Natural killer cell (primary cell): ENCODE data around the gene CEP83. TPM values are rescaled to one million over a fixed set of nuclear protein-coding genes. Genes with fewer than 3 reads are reported as not detected.

Experiments used
- ATAC-seq, 3 donors: fragments of 150-1000 bp in 2 of 3; fragments of 200-7000 bp in 1 of 3; cut with Tn5 transposase; 1 replicate in 1 of 3; 2 replicates in 2 of 3; pipeline ENCODE4 v1.10.0; 2021; ENCODE audit warnings: mild to moderate bottlenecking in 2 of 3, moderate library complexity in 2 of 3
- DNase-seq, 2 donors: peaks; one replicate each; pipeline versions ENCODE4 v3.0.0 to v3.0.0-alpha.2; 2013 to 2021; ENCODE audit warnings: mixed read lengths in 1 of 2
- H3K27ac ChIP-seq: one replicate; pipeline ENCODE4 v1.5.1; 2013; ENCODE audit warnings: mild to moderate bottlenecking, low read length
- H3K27me3 ChIP-seq: one replicate; pipeline ENCODE4 v1.6.1; 2013; ENCODE audit warnings: low read length; ENCODE audit not compliant: control insufficient read depth, insufficient read depth
- H3K36me3 ChIP-seq: one replicate; pipeline ENCODE4 v1.6.1; 2013; ENCODE audit warnings: low read length; ENCODE audit not compliant: control insufficient read depth, insufficient read depth
- H3K4me1 ChIP-seq: one replicate; pipeline ENCODE4 v1.6.1; 2013; ENCODE audit warnings: low read length; ENCODE audit not compliant: control insufficient read depth, insufficient read depth
- H3K4me3 ChIP-seq: one replicate; pipeline ENCODE4 v1.5.1; 2013; ENCODE audit warnings: low read length
- H3K9me3 ChIP-seq: one replicate; pipeline ENCODE4 v1.6.1; 2013; ENCODE audit warnings: low read length; ENCODE audit not compliant: control insufficient read depth, insufficient read depth
- H3K27ac Mint-ChIP-seq, 2 donors: one replicate each; pipeline ENCODE4 v1.8.0; 2022; ENCODE audit warnings: mild to moderate bottlenecking in 2 of 2, mixed read lengths in 2 of 2, moderate library complexity in 1 of 2
- H3K27me3 Mint-ChIP-seq, 2 donors: one replicate each; pipeline ENCODE4 v1.8.0; 2022; ENCODE audit warnings: low read depth in 2 of 2, mixed read lengths in 2 of 2
- H3K36me3 Mint-ChIP-seq: one replicate; pipeline ENCODE4 v1.8.0; 2022; ENCODE audit warnings: mixed read lengths
- H3K4me1 Mint-ChIP-seq, 2 donors: one replicate each; pipeline ENCODE4 v1.8.0; 2022; ENCODE audit warnings: mixed read lengths in 2 of 2
- H3K4me3 Mint-ChIP-seq: one replicate; pipeline ENCODE4 v1.8.0; 2022; ENCODE audit warnings: mild to moderate bottlenecking, moderate library complexity, mixed read lengths
- H3K9me3 Mint-ChIP-seq, 2 donors: one replicate each; pipeline ENCODE4 v1.8.0; 2022; ENCODE audit warnings: mixed read lengths in 2 of 2
- WGBS: methylation state at CpG from one replicate; pipeline ENCODE4 v1.1.7; 2013; ENCODE audit warnings: missing lambda C conversion rate; ENCODE audit not compliant: insufficient coverage; 5-methylcytosine and 5-hydroxymethylcytosine counted together
- intact Hi-C: fragments of 100-400 bp; cut with micrococcal nuclease; formaldehyde crosslinking; loops from one replicate; pipeline ENCODE4 v1.14.2; 2022
- total RNA-seq, 4 donors: library from RNA; stranded (reverse); fragments of 120-200 nt in 1 of 4; gene quantifications; one replicate each; pipeline versions ENCODE4 v1.2.3 to v1.2.4, GENCODE V29; 2013 to 2022
- TF ChIP-seq, protein P1 (sequence below): fragments of 200-600 bp; IDR thresholded peaks from one replicate; pipeline ENCODE4 v1.8.0; 2022; ENCODE audit warnings: antibody characterized with exemption

Gene CEP83
- total RNA-seq, 3 donors from 2014 or later (not counting 1 experiment from before 2014, with no cell fraction given), result 13.3 to 19.3 (median 15.2) TPM

DNA sequence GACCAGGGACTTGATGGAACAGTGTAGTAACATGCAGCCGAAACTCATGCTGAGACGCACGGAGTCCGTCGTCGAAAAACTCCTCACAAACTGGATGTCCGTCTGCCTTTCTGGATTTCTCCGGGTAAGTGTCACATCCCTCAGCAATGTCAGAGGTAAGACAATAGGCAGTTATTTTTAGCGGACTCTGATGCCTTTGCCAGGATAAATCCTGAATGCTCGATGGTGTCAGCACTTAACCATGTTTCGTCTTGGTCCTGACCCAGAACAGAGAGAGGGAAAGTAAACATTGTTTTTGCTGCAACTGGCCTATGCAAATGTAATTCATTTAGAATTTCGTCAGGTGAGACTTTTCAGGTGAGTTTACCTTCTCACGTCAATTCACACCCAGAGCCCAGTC lies 198.9 kb downstream of the CEP83 start:
- ATAC-seq (no peak), DNase-seq (no peak)
- no peak overlapping the region for H3K4me3 ChIP-seq
- peak overlapping the region in 1 of 2 donors; percentile 97 for H3K27ac Mint-ChIP-seq
- TF ChIP-seq, protein P1, sequence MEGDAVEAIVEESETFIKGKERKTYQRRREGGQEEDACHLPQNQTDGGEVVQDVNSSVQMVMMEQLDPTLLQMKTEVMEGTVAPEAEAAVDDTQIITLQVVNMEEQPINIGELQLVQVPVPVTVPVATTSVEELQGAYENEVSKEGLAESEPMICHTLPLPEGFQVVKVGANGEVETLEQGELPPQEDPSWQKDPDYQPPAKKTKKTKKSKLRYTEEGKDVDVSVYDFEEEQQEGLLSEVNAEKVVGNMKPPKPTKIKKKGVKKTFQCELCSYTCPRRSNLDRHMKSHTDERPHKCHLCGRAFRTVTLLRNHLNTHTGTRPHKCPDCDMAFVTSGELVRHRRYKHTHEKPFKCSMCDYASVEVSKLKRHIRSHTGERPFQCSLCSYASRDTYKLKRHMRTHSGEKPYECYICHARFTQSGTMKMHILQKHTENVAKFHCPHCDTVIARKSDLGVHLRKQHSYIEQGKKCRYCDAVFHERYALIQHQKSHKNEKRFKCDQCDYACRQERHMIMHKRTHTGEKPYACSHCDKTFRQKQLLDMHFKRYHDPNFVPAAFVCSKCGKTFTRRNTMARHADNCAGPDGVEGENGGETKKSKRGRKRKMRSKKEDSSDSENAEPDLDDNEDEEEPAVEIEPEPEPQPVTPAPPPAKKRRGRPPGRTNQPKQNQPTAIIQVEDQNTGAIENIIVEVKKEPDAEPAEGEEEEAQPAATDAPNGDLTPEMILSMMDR, result no peak
- H3K9me3 ChIP-seq, result no peaks in the 10 kb centered on the region
- intact Hi-C loops, result loop anchor here (5.0 to 10.0 kb wide), 3 partner anchors 56 to 417 kb away; no protein-coding TSS in a partner anchor
- no peaks in the 10 kb centered on the region for H3K9me3 Mint-ChIP-seq
- no peak overlapping the region for H3K4me3 Mint-ChIP-seq
- H3K4me1 ChIP-seq, result peaks cover 27% of the 10 kb centered on the region
- no peak overlapping the region for H3K27ac ChIP-seq
- H3K27me3 ChIP-seq, result no peaks in the 10 kb centered on the region
- peaks cover 25 to 30% of the 10 kb centered on the region in 2 donors for H3K4me1 Mint-ChIP-seq
- 97% methylated on average over 13 of the region's 13 CpGs for WGBS
- no peaks in the 10 kb centered on the region for H3K27me3 Mint-ChIP-seq
- peaks cover 21% of the 10 kb centered on the region for H3K36me3 ChIP-seq
- peaks cover 18% of the 10 kb centered on the region for H3K36me3 Mint-ChIP-seq

DNA sequence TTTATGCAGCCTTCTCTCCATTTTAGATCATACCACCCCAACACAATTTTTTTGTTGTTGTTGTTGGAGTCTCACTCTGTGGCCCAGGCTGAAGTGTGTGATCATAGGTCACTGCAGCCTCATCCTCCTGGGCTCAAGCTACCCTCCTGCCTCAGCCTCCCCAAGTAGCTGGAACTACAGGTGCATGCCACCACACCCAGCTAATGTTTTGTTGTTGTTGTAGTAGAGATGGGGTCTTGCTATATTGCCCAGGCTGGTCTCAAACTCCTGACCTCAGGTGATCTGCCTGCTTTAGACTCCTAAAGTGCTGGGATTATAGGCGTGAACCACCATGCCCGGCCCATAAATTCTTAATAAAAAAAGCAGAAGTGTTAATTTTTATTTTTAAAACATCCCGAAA lies 199.7 kb downstream of the CEP83 start:
- peaks cover 19% of the 10 kb centered on the region for H3K36me3 Mint-ChIP-seq
- intact Hi-C loops, result loop anchor here (5.0 to 10.0 kb wide), 3 partner anchors 55 to 417 kb away; no protein-coding TSS in a partner anchor

DNA sequence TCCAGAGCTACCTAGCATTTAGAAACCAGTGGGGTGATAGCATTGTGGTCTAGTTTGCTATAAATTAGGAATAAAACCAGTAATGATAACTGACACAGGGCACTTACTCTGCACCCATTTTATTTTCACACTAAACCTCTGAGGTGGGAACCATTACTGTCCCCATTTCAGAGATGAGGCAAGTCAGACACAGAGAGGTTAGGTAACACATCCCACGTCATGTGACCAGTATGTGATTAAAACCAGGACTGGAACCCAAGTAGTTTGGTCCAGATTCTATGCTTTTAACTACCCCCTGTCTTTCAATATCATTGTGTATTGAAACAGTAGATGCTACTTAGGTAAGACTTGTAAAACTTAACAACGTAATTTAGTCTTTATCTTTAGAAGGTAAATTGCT lies 201.1 kb downstream of the CEP83 start:
- 100% methylated on average over 1 of the region's 2 CpGs for WGBS
- Histone ChIP-seq H3K27me3 (no peaks in the 10 kb centered on the region), H3K27ac (no peak overlapping the region), H3K36me3 (peaks cover 27% of the 10 kb centered on the region), H3K4me1 (peaks cover 19% of the 10 kb centered on the region), H3K4me3 (no peak overlapping the region), H3K9me3 (no peaks in the 10 kb centered on the region)
- TF ChIP-seq, protein P1, result no peak
- ATAC-seq (no peak), DNase-seq (no peak)
- intact Hi-C loops, result no loop called here
- Mint-ChIP-seq H3K4me3 (no peak overlapping the region), H3K36me3 (peaks cover 28% of the 10 kb centered on the region), H3K4me1 (peaks cover 17 to 19% of the 10 kb centered on the region in 2 donors), H3K27ac (no peak overlapping the region), H3K27me3 (no peaks in the 10 kb centered on the region), H3K9me3 (no peaks in the 10 kb centered on the region)

More for the DNA sequence above, 199.7 kb downstream of the CEP83 start:
- DNase-seq (no peak), ATAC-seq (no peak)
- Mint-ChIP-seq H3K4me1 (peaks cover 20 to 27% of the 10 kb centered on the region in 2 donors), H3K27ac (no peak overlapping the region), H3K4me3 (no peak overlapping the region), H3K27me3 (no peaks in the 10 kb centered on the region), H3K9me3 (no peaks in the 10 kb centered on the region)
- WGBS, result 100% methylated on average over 1 of the region's 3 CpGs
- TF ChIP-seq, protein P1, result no peak
- no peak overlapping the region for H3K27ac ChIP-seq
- H3K27me3 ChIP-seq, result no peaks in the 10 kb centered on the region
- H3K4me3 ChIP-seq, result no peak overlapping the region
- peaks cover 24% of the 10 kb centered on the region for H3K36me3 ChIP-seq
- no peaks in the 10 kb centered on the region for H3K9me3 ChIP-seq
- peaks cover 27% of the 10 kb centered on the region for H3K4me1 ChIP-seq

Other genes starting within 250 kb of the CEP83 start
- 10 to 100 TPM; 20.1 to 29.3 (median 21.6) TPM for gene TMCC3, start 190.7 kb upstream of the CEP83 start, total RNA-seq